B cell (primary cell): Measurements from ENCODE around the gene SRCAP. TPM values are rescaled to one million over a fixed set of nuclear protein-coding genes. Genes with fewer than 3 reads are reported as not detected.

Experiments used
- ATAC-seq: fragments of 200-7000 bp; cut with Tn5 transposase; one replicate; pipeline ENCODE4 v1.10.0; 2021; ENCODE audit warnings: low read depth, mild to moderate bottlenecking, moderate number of reproducible peaks, moderate library complexity
- CTCF ChIA-PET: fragments of 350-600 bp; sonication (Branson Sonifier 250); formaldehyde crosslinking; loops from one replicate; lab custom pipeline; 2021; ENCODE audit warnings: antibody characterized with exemption, inconsistent platforms; lab: Charles Lee
- POLR2A ChIA-PET: fragments of 350-600 bp; sonication (Branson Sonifier 250); formaldehyde crosslinking; loops from one replicate; lab custom pipeline; 2021; ENCODE audit warnings: antibody characterized with exemption; lab: Charles Lee
- DNase-seq: peaks from one replicate; pipeline ENCODE4 v3.0.0; 2013
- H2AFZ ChIP-seq: 2 replicates; pipeline ENCODE4 v1.6.1; 2012; ENCODE audit warnings: mild to moderate bottlenecking, low read depth, low read length; ENCODE audit not compliant: insufficient read depth, poor library complexity, severe bottlenecking
- H3K27ac ChIP-seq, 2 donors: 1 replicate in 1 of 2; 2 replicates in 1 of 2; pipeline ENCODE4 v1.5.1; 2012 to 2013; ENCODE audit warnings: low read length in 2 of 2, mild to moderate bottlenecking in 2 of 2, moderate library complexity in 1 of 2
- H3K27me3 ChIP-seq, 4 experiments: fragments of 200-600 bp in 1 of 4; sonication (generic) in 1 of 4; replicated peaks in 1 of 4; 1 replicate in 2 of 4; 2 replicates in 2 of 4; pipeline versions ENCODE4 v1.6.1 to v1.7.0; 2013 to 2016; ENCODE audit warnings: low read length in 3 of 4, mild to moderate bottlenecking in 2 of 4, mixed read lengths in 1 of 4, moderate library complexity in 1 of 4; ENCODE audit not compliant: insufficient read depth in 4 of 4, control insufficient read depth in 3 of 4; ENCODE audit errors: control extremely low read depth in 1 of 4
- H3K36me3 ChIP-seq, 2 experiments: replicated peaks in 1 of 2; 1 replicate in 1 of 2; 2 replicates in 1 of 2; pipeline versions ENCODE4 v1.6.1 to v1.7.1; 2013; ENCODE audit warnings: low read length in 1 of 2; ENCODE audit not compliant: insufficient read depth in 2 of 2, control insufficient read depth in 1 of 2; ENCODE audit errors: control extremely low read depth in 1 of 2, extremely low read depth in 1 of 2
- H3K4me1 ChIP-seq, 2 donors: fragments of 200-600 bp in 1 of 2; sonication (generic) in 1 of 2; 1 replicate in 1 of 2; 2 replicates in 1 of 2; pipeline versions ENCODE4 v1.5.1 to v1.6.1; 2013 to 2017; ENCODE audit warnings: low read length in 2 of 2; ENCODE audit not compliant: control insufficient read depth in 2 of 2, insufficient read depth in 2 of 2
- H3K4me2 ChIP-seq: replicated peaks from 2 replicates; pipeline ENCODE3; 2012; ENCODE audit warnings: mild to moderate bottlenecking, low read depth, low read length; ENCODE audit not compliant: poor library complexity, severe bottlenecking
- H3K4me3 ChIP-seq, 5 experiments: fragments of 200-600 bp in 1 of 5; sonication (generic) in 1 of 5; 1 replicate in 3 of 5; 2 replicates in 2 of 5; pipeline versions ENCODE4 v1.5.1 to v1.7.0; 2011 to 2016; ENCODE audit warnings: low read length in 4 of 5, mild to moderate bottlenecking in 4 of 5, low read depth in 2 of 5, control low read depth in 1 of 5, moderate library complexity in 1 of 5; ENCODE audit not compliant: insufficient read depth in 1 of 5; ENCODE audit errors: control extremely low read depth in 1 of 5, extremely low read depth in 1 of 5
- H3K79me2 ChIP-seq: fragments of 200-600 bp; sonication (generic); one replicate; pipeline ENCODE4 v1.6.0; 2016; ENCODE audit warnings: low read length; ENCODE audit not compliant: control insufficient read depth, insufficient read depth
- H3K9ac ChIP-seq: fragments of 200-600 bp; sonication (generic); 2 replicates; pipeline ENCODE4 v1.6.1; 2017; ENCODE audit warnings: mild to moderate bottlenecking, low read length, moderate library complexity
- H3K9me3 ChIP-seq, 3 donors: one replicate each; pipeline versions ENCODE4 v1.6.1 to v1.7.1; 2013; ENCODE audit warnings: low read length in 2 of 3; ENCODE audit not compliant: control insufficient read depth in 2 of 3, insufficient read depth in 1 of 3; ENCODE audit errors: control extremely low read depth in 1 of 3
- H4K20me1 ChIP-seq: 2 replicates; pipeline ENCODE4 v1.6.0; 2012; ENCODE audit warnings: mild to moderate bottlenecking, low read length; ENCODE audit not compliant: insufficient read depth, control insufficient read depth, poor library complexity, severe bottlenecking
- H3K27ac Mint-ChIP-seq: one replicate; pipeline ENCODE4 v1.8.0; 2021; ENCODE audit warnings: mixed read lengths
- H3K27me3 Mint-ChIP-seq: one replicate; pipeline ENCODE4 v1.8.0; 2021; ENCODE audit warnings: mixed read lengths
- H3K4me1 Mint-ChIP-seq: one replicate; pipeline ENCODE4 v1.8.0; 2021; ENCODE audit warnings: mixed read lengths
- H3K4me3 Mint-ChIP-seq: one replicate; pipeline ENCODE4 v1.8.0; 2021; ENCODE audit warnings: mixed read lengths
- H3K9me3 Mint-ChIP-seq: one replicate; pipeline ENCODE4 v1.8.0; 2022; ENCODE audit warnings: mixed read lengths; ENCODE audit not compliant: insufficient read depth
- CTCF ChIP-seq: fragments of 200-600 bp; IDR thresholded peaks from one replicate; pipeline ENCODE4 v1.8.0; 2022; ENCODE audit warnings: antibody characterized with exemption, mild to moderate bottlenecking
- EZH2 ChIP-seq: IDR thresholded peaks from 2 replicates; pipeline ENCODE4 v1.6.1; 2012; ENCODE audit warnings: borderline replicate concordance, low read depth, mild to moderate bottlenecking, moderate library complexity, low read length; ENCODE audit not compliant: insufficient read depth, poor library complexity, severe bottlenecking
- WGBS: methylation state at CpG from one replicate; pipeline ENCODE4 v1.1.5; 2013; ENCODE audit warnings: missing lambda C conversion rate; ENCODE audit not compliant: insufficient coverage; 5-methylcytosine and 5-hydroxymethylcytosine counted together
- intact Hi-C: fragments of 100-400 bp; cut with micrococcal nuclease; formaldehyde crosslinking; loops from one replicate; pipeline ENCODE4 v1.10.0; 2022
- polyA plus RNA-seq: library from polyadenylated mRNA; depleted of rRNA; stranded (reverse); fragments of >200 nt; gene quantifications from 2 replicates; pipeline ENCODE4 v1.2.3, GENCODE V29; 2012
- total RNA-seq, 2 donors: library from RNA; stranded (reverse); fragments of 120-200 nt in 1 of 2; gene quantifications; 1 replicate in 1 of 2; 2 replicates in 1 of 2; pipeline versions ENCODE4 v1.2.3 to v1.2.4, GENCODE V29; 2013 to 2022

SRCAP gene
- total and polyA plus RNA-seq, 2 donors (not counting 1 experiment from before 2014, with no cell fraction given), result 20.9 to 145 TPM

- no peak overlapping the region for H3K4me3 Mint-ChIP-seq
- no peaks in the 10 kb centered on the region for H3K9me3 Mint-ChIP-seq
- ATAC-seq (no peak), DNase-seq (no peak)
- Histone ChIP-seq H3K4me2 (no peak overlapping the region), H3K4me1 (peaks cover 9 to 12% of the 10 kb centered on the region in 2 donors), H3K36me3 (peaks cover 3 to 89% of the 10 kb centered on the region in 2 experiments), H3K9ac (no peak overlapping the region), H3K9me3 (no peaks in the 10 kb centered on the region), H2AFZ (no peak overlapping the region), H3K27me3 (no peaks in the 10 kb centered on the region), H3K27ac (no peak overlapping the region), H3K4me3 (no peak overlapping the region), H4K20me1 (peaks cover 51% of the 10 kb centered on the region), H3K79me2 (peaks cover 28% of the 10 kb centered on the region)
- no peak overlapping the region for H3K27ac Mint-ChIP-seq
- TF ChIP-seq EZH2 (no peak), CTCF (no peak)
- 98% methylated on average over 8 of the region's 9 CpGs for WGBS
- H3K4me1 Mint-ChIP-seq, result peaks cover 21% of the 10 kb centered on the region
- no peaks in the 10 kb centered on the region for H3K27me3 Mint-ChIP-seq
- intact Hi-C loops, result no loop called here
- CTCF ChIA-PET, result no interaction called here
- POLR2A ChIA-PET, result no interaction called here
These were observed 21.7 kb downstream of the SRCAP start for GRCh38 chr16:30720694-30721093.

- H3K27me3 ChIP-seq, result no peaks in the 10 kb centered on the region
- POLR2A ChIA-PET, result no interaction called here
- H3K9me3 ChIP-seq, result no peaks in the 10 kb centered on the region
- H3K4me1 ChIP-seq, result peaks cover 6 to 9% of the 10 kb centered on the region in 2 donors
- peaks cover 3 to 84% of the 10 kb centered on the region in 2 experiments for H3K36me3 ChIP-seq
- CTCF ChIA-PET, result interaction anchor here (0.7 to 1.3 kb wide), 2 partner anchors 27 kb away, joined by 3 read pairs; partner anchors contain the start of gene PHKG2
- H3K79me2 ChIP-seq, result peaks cover 28% of the 10 kb centered on the region
- Mint-ChIP-seq H3K27ac (no peak overlapping the region), H3K4me3 (no peak overlapping the region), H3K9me3 (no peaks in the 10 kb centered on the region), H3K4me1 (peaks cover 18% of the 10 kb centered on the region), H3K27me3 (no peaks in the 10 kb centered on the region)
- TF ChIP-seq CTCF (no peak), EZH2 (no peak)
- no peak overlapping the region for H3K4me2 ChIP-seq
- 99% methylated on average over 8 of the region's 8 CpGs for WGBS
- no peak for DNase-seq
- no peak overlapping the region for H3K27ac ChIP-seq
- H3K4me3 ChIP-seq, result no peak overlapping the region
- no peak overlapping the region for H2AFZ ChIP-seq
- H4K20me1 ChIP-seq, result peaks cover 46% of the 10 kb centered on the region
- no peak overlapping the region for H3K9ac ChIP-seq
- no peak for ATAC-seq
- intact Hi-C loops, result no loop called here
These were observed 22.2 kb downstream of the SRCAP start for GRCh38 chr16:30721167-30721566.
